COR-L47 (cell line): ENCODE data around the gene ZNF540.
A peak's percentile ranks its signal among the peaks of the same experiment; 100 is the strongest.
"Not testable (repeated sequence)": the region's sequence is repeated elsewhere in the genome, so short reads cannot be mapped to it uniquely, and the experiment has no call there.

Source experiments
- DNase-seq: peaks from one replicate; lab custom pipeline; 2025; lab: John Stamatoyannopoulos, UW

ZNF540 gene

DNA sequence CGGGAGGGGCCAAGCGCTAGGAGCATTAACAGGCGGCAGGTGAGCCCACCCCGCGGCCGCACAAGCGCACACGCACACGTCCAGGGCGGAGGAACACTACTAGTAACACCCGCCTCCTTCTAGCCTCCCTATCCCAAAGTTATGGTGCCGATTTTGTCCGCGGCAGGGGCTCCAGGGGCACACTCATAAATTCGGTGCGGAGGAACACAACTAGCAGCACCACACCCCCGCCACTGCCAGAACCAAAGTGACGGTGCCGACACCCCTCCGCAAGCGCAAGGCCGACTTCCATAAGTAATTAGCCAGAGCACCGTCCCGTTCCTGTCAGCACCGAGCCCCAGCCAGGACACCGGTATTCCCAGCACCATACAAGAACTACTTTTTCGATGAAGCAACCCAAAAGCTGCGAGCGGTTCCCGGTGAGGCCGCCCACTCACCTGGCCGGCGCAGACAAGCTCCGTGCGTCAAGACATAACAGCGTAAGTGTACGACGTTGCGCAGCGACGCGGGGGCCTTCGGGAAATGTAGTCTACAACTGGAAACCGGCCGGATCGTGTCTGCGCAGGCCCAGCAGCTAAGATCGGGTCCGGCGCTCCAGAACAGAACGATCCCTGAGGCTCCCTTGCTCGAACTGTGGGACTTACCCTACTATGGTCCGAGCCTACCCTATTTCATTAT is at the start of gene ZNF540, which contains the start of gene ZNF571:
Gene ZNF540 (plus strand): TSS at position 573 of the 678 bp plus-strand sequence. CDS start 3,572 bp downstream, outside the sequence.
Gene ZNF571 (minus strand): TSS at position 489 of the 678 bp plus-strand sequence. CDS start 8,116 bp downstream, outside the sequence.
- peak; percentile 95 for DNase-seq

DNA sequence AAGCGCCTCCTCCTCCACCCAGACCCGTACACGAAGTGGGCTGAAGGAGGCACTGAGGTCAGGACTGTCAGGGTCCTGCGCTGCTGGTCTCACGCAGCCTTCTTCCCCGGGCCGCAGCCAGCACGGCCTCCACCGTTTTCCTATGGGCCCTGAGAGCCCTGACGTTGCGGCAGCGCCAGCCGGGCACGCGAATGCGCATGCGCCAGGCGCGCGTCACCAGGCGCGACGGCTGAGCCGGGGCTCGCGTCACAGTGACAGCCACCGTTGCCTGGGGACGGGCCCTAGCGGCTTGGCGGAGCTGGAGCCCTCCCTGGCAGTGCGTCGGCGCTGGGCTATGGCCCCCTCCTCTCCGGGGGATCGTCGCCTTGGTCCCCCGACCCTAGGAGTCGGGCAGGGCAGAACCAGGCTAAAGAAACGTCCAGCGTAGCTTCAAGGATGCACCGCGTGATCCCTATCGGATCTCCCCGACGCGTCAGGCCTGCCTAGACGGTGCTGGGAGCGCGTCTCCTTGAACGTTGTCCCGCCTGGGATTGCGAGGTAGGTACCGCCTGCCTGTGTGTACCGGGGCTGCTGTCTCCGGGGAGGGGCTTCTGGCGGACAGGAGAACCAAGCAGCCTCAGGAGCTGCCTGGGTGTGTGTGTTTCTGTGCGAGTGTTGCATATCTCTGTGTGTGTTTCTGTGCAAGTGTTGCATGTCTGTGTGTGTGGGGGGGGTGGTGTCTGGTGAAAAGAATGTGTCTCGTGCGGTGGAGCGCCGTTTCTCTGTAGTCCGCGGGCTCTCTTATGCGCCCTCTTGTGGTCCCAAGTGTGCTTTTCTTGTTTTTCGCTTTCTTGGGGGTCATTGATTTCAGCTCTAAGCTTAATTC is 43.3 kb upstream of the ZNF540 start:
- DNase-seq, result no peak

DNA sequence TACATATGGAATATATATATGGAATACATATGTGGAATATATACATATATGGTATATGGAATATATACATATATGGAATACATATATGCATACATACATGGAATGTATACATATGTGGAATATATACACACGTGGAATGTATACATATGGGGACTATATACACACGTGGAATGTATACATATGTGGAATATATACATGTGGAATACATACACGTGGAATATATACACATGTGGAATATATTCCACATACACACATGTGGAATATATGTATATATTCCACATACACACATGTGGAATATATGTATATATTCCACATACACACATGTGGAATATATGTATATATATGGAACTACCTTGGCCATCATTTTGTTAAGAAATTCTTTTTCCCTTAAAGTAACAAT is 31.2 kb upstream of the ZNF540 start:
- DNase-seq, result no peak

DNA sequence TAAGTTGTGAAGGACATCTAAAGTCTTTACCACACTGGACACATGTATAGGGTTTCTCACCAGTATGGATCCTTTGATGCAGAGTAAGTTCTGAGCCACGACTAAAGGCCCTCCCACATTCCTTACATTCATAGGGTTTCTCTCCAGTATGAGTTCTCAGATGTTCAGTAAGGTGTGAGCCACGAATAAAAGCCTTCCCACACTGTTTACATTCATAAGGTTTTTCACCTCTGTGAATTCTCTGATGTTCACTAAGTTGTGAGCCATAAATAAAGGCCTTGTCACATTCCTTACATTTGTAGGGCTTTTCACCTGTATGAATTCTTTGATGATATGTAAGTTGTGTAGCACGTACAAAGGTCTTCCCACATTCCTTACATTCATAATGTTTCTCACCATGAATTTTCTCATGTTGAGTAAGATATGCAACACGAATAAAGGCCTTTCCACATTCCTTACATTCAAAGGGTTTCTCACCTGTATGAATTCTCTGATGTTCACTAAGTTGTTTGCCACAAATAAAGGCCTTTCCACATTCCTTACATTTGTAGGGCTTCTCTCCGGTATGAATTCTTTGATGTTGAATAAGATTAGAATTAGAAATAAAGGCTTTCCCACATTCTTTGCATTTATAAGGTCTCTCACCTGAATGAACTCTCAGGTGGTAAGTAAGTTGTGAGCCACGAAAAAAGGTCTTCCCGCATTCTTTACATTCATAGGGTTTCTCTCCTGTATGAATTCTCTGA is 29.9 kb upstream of the ZNF540 start:
- DNase-seq, result no peak

DNA sequence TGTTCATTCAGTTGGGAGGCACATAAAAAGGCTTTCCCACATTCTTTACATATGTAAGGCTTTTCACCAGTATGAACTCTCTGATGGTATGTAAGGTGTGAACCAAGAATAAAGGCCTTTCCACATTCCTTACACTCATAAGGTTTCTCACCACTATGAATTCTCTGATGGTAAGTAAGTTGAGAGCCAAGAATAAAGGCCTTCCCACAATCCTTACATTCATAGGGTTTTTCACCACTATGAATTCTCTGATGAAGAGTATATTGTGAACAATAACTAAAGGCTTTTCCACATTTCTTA is 29.4 kb upstream of the ZNF540 start:
- DNase-seq, result no peak

DNA sequence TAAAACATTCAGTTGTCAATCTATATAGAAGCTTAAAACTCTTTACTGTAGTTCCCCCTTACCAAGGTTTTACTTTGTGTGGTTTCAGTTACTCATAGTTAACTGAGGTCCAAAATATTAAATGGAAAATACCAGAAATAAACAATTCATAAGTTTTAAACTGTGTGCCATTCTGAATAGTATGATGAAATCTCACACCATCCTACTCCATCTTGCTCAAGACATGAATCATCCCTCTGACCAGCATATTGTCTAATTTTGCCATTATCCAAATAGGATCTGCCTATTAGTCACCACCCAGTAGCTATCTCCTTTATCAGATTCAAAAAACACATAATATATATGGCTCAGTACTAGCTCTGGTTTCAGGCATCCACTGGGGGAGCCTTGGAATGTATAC is 22.5 kb upstream of the ZNF540 start:
- DNase-seq, result no peak

DNA sequence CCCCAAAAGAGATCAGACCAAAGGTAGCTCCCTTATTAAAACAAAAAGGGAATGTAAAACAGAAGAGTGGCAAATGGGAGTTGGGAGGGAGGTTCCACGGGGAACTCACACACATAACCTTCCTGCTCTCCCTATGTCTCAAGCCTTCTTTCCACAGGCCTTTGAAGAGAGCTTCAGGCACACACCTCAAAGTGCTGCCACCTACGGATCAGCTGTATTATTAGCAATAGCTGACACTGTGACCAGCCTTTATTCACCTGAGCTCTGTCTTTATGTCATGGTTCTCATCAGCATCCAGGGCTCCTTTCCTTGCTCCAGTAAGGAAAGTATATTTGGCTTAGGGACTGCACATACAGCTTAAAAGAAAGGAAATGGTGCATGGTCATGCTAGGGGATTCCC is 11.3 kb upstream of the ZNF540 start:
- no peak for DNase-seq

DNA sequence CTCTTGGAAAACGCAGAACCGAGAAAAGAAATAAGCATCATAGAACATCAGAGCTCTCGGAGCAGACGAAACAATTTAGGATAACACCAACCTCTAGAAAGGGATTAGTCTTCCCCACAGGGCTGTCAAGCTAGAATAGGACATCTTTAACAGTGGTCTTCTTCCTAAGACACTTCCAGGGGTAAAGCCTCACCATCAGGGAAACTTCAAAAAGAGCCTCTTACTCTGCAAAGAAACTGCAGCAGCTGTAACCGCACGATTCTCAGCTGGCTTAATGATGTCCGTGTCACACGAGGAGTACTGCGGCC is 726 bp upstream of the ZNF540 start:
- no peak for DNase-seq

DNA sequence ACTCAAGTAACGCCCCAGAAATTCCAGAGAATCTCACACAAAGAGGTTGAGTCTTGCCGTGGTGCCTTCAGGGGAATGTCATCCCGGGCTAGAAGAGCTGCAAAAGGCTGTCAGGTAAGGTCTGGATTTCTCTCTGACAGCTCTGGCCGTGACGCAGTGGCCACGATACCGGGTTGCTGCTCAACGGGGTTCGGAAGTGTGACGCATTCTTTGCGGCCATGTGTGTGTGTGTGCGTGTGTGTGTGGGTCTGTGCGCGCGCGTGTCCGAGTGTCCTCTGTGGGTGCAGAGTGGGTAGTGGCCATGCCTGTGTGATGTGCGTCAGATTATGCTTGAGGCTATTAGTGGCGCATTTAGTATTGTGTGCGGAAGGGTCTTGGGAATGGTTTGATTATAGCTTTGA is 306 bp downstream of the ZNF540 start:
- peak; percentile 34 for DNase-seq

DNA sequence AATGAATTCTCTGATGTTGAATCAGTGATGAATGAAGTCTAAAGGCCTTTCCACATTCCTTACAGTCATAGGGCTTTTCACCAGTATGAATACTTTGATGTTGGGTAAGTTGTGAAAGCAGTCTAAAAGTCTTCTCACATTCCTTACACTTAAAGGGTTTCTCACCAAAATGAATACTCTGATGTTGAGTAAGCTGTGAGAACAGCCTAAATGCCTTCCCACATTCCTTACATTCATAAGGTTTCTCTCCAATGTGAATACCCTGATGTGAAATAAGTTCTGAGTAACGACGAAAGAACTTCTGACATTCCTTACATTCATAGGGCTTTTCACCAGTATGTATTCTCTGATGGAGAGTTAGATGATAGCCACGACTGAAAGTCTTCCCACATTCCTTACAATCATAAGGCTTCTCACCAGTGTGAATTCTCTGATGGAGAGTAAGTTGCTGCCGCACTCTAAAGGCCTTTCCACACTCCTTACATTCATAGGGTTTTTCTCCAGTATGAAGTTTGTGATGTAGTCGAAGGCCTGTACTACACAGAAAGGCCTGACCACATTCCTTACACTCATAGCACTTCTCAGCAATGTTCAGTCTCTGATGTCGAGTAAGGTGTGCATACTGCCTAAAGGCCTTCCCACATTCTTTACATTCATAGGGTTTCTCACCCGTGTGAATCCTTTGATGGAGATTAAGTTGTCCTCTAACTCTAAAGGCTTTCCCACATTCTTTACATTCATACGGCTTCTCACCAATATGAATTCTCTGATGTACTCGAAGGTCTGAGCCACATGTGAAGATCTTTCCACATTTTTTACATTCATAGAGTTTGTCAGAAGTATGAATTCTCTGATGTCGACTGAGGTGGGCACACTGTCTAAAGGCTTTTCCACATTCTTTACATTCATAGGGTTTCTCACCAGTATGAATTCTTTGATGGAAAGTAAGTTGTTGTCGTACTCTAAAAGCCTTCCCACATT is 40.7 kb downstream of the ZNF540 start:
- no peak for DNase-seq

DNA sequence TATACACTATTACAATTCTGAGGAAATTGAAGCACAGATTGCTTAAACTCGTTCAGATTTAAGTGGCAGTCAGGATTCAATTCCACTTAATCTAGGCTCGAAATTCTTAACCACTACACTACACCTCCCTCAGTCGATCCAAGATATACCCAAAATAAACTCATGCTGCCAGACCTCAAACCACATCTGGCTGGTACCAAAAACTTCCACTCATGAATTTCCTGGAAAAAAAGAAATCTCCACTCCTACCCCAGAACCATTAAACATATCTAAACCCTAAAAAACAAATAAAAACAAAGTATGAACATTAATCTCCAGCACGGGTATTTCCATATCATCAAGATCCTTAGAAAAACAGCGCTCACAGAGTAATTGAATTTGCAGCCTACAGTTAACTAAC is 59.4 kb downstream of the ZNF540 start:
- DNase-seq, result no peak

DNA sequence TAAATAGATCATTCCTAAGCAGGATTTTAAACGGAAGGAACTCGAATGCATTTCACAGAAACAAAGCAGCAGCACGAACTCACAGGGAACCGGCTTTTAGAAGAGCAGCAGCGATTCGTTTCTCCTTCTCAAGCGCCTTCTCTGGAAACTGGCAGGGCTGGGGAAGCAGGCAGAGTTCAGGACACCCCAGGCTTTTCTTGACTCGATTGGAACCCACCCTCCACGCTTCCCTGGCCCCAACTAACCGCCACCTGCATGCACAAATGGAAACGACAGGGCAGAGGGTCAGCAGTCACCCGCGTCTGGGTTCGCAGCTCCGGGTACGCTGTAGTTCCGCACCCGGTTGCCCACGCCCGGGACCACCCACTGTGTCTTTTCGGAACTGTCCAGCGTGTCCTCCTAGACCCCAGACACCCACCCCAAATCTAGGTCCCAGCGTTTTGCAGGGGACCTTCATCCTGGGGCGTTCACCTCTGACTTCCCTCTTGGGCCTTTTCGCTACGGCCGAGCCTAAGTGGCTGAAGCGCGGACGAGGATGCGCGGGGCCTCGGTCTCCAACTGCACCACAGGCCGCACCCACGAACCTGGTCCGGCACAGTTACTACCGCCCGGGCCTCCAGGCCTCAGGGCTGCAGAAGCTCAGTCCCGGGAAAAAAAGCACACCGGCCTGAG is 60.1 kb downstream of the ZNF540 start:
- DNase-seq, result peak; percentile 63

DNA sequence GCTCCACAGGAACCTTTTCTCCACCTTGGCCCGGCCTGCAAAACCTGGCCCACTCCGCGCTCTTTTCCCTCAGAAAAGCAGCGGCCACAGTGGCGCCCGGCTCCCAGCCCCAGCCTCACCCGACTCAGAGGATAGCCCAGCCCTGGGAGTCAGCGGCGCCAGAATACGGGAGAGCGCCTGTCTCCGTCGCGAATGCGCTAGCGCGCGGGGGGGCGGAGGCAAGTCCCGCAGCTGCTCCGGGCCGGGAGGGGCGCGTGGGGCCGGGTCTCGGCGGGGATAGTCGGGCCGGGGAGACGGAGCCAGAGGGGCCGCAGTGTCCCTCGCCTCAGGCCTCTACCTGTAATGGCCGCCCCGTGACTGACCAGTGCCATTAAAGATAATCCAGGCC is 60.6 kb downstream of the ZNF540 start, which contains the start of gene ZFP30:
Gene ZFP30 (minus strand): TSS at position 165 of the 388 bp plus-strand sequence. CDS start 7,643 bp downstream, outside the sequence.
- DNase-seq, result peak; percentile 91

DNA sequence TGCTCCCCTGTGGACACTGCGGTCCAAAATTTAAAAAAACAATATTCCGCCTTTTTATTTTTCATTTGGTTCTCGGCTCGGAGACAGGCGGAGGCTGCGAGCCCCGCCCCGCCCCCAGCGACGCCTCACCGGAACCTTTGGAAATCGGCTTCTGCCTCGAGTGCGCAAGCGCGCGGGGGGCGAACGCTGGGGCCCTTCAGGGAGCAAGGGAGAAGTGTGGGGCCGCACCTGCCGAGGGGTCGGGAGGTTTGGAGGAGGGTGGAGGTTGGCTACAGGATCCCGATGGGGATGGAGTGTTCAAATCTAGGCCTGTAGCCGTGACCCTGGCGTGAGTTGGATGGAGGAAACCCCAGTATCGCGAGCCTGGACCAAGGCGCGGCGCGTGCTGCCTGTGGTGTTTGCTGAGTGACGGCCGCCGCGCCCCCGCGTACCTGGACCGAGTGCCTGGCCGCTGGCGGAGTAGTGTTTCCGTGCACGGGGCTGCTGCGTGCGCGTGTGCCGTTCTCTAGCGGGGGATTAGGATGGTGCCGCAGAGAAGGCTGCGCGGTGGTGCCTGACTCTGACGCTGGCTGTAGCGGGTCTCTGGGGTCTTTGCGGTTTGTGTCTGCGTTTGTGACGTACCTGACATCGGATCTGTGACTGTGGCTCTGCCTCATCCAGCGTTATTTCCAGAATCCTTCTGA is 61.2 kb downstream of the ZNF540 start:
- peak; percentile 86 for DNase-seq

DNA sequence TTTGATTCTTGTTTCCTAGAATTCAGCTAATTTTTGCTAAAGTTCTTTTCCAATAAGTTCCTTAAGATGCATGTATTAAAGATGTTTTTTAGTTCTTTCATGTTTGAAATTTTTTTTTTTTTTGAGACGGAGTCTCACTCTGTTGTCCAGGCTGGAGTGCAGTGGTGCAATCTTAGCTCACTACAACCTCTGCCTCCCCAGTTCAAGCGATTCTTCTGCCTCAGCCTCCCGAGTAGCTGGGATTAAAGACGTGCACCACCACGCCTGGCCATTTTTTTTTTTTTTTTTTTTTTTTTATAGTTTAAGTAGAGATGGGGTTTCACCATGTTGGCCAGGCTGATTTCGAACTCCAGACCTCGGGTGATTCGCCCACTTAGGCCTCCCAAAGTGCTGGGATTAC is 62.5 kb downstream of the ZNF540 start:
- DNase-seq, result not testable (repeated sequence)
